ENCODE results near the gene DHX8.

DNA sequence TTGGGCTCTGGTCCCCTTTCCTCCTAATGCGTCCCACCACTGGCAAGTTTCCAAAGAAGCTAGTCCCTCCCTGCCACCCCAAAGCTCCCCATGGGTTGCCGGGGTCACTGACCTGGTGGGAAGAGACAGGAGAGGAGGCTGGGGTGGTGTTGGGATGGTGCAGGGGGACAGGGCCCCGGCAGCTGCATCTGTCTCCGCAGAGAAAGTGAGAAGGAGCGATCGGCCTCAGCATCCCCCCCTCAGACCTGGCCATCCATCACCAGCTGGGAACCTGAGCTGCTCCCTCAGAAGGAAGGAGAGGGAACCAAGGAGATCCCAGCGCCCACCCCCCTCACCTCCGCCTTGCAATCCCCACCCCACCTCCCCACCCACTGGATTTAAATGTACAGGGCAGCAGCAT lies 59.1 kb downstream of the DHX8 start:
- TF ChIP-seq CTCF (conservative IDR thresholded peaks at IDR 0.05; ENCODE audit: low read depth, low read length) (no peak), MAFK (IDR thresholded peaks at IDR 0.05; ENCODE audit: low read depth, low read length) (no peak), RAD21 (IDR thresholded peaks at IDR 0.05; ENCODE audit: low read length) (no peak), POLR2A (IDR thresholded peaks at IDR 0.05; ENCODE audit: low read depth, low read length) (no peak), CHD1 (IDR thresholded peaks at IDR 0.05; ENCODE audit: low read depth, low read length) (no peak)
- TF ChIP-seq, protein P1, sequence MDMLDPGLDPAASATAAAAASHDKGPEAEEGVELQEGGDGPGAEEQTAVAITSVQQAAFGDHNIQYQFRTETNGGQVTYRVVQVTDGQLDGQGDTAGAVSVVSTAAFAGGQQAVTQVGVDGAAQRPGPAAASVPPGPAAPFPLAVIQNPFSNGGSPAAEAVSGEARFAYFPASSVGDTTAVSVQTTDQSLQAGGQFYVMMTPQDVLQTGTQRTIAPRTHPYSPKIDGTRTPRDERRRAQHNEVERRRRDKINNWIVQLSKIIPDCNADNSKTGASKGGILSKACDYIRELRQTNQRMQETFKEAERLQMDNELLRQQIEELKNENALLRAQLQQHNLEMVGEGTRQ (IDR thresholded peaks at IDR 0.05; ENCODE audit: low read depth, low read length): no peak
